Panc1 (cell line): Measurements from ENCODE around the gene ARHGAP18.

Experiments used
- TF ChIP-seq, protein P1 (sequence below): fragments of 450-650 bp; IDR thresholded peaks from 2 replicates; pipeline ENCODE4 v1.5.1; 2017; ENCODE audit warnings: mild to moderate bottlenecking
- TF ChIP-seq, protein P2 (sequence below), 2 experiments: IDR thresholded peaks; 2 replicates each; pipeline ENCODE4 v1.6.1; 2011 to 2012; ENCODE audit warnings: low read depth in 2 of 2, control low read depth in 1 of 2, low read length in 1 of 2, mild to moderate bottlenecking in 1 of 2, moderate library complexity in 1 of 2; ENCODE audit not compliant: insufficient read depth in 1 of 2

DNA sequence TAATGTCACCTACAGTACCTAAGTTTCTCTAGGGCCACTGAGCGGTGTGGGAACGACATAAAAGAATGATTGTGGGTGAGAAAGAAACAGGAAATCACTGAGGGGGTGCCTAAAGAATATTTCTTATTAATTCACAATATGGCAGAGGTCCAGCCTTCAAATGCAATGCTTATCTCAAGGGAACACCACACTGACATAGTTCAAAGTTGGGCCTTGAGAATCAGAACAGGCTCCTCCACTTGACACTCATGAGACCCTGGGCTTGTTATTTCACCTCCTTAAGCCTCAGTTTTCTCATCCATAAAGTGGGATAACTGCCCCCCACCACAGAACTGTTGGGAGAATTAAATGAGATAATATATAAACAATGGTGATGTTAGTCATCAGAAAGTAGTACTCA is 40.4 kb upstream of the ARHGAP18 start:
- TF ChIP-seq, protein P1, sequence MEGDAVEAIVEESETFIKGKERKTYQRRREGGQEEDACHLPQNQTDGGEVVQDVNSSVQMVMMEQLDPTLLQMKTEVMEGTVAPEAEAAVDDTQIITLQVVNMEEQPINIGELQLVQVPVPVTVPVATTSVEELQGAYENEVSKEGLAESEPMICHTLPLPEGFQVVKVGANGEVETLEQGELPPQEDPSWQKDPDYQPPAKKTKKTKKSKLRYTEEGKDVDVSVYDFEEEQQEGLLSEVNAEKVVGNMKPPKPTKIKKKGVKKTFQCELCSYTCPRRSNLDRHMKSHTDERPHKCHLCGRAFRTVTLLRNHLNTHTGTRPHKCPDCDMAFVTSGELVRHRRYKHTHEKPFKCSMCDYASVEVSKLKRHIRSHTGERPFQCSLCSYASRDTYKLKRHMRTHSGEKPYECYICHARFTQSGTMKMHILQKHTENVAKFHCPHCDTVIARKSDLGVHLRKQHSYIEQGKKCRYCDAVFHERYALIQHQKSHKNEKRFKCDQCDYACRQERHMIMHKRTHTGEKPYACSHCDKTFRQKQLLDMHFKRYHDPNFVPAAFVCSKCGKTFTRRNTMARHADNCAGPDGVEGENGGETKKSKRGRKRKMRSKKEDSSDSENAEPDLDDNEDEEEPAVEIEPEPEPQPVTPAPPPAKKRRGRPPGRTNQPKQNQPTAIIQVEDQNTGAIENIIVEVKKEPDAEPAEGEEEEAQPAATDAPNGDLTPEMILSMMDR, result no peak
- TF ChIP-seq, protein P2, sequence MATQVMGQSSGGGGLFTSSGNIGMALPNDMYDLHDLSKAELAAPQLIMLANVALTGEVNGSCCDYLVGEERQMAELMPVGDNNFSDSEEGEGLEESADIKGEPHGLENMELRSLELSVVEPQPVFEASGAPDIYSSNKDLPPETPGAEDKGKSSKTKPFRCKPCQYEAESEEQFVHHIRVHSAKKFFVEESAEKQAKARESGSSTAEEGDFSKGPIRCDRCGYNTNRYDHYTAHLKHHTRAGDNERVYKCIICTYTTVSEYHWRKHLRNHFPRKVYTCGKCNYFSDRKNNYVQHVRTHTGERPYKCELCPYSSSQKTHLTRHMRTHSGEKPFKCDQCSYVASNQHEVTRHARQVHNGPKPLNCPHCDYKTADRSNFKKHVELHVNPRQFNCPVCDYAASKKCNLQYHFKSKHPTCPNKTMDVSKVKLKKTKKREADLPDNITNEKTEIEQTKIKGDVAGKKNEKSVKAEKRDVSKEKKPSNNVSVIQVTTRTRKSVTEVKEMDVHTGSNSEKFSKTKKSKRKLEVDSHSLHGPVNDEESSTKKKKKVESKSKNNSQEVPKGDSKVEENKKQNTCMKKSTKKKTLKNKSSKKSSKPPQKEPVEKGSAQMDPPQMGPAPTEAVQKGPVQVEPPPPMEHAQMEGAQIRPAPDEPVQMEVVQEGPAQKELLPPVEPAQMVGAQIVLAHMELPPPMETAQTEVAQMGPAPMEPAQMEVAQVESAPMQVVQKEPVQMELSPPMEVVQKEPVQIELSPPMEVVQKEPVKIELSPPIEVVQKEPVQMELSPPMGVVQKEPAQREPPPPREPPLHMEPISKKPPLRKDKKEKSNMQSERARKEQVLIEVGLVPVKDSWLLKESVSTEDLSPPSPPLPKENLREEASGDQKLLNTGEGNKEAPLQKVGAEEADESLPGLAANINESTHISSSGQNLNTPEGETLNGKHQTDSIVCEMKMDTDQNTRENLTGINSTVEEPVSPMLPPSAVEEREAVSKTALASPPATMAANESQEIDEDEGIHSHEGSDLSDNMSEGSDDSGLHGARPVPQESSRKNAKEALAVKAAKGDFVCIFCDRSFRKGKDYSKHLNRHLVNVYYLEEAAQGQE (IDR thresholded peaks at IDR 0.05; ENCODE audit: insufficient read depth in 1 of 2, low read depth in 2 of 2, low read length in 1 of 2), result no peak
